ENCODE measurements around the gene ZNF180. TPM values are rescaled to one million over a fixed set of nuclear protein-coding genes. Genes with fewer than 3 reads are reported as not detected.
"Not testable (repeated sequence)": the region's sequence is repeated elsewhere in the genome, so short reads cannot be mapped to it uniquely, and the experiment has no call there.

The ZNF180 gene
- total RNA-seq, 1 experiment from 2014 or later = 4.4 TPM

DNA sequence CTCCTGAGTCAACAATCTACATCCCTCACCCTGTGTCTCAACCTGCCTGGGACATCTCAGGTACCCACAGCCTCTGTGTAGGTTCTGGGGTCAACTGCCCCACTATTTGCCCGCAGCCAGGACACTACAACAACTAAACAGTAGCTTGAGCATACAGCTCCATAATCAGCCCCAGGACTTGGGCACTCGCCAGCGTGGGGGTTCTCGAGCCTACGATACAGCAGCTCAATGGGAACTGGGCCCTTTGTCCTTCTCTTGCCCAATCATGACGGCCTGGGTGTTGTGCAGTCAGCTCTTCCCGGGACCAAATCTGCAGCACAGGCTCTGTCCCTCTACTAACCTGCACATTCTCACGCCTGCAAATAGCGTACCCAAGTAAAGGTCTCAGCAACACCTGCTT lies 1.3 kb downstream of the ZNF180 start:
- BruUV-seq (replicated peaks) = no TSS peak
- ChIA-PET POLR2A (no interaction called here), CTCF (no interaction called here)
- DNase-seq (ENCODE audit: unreplicated experiment) = no peak
- peaks cover 51% of the 10 kb centered on the region for H3K36me3 Mint-ChIP-seq (ENCODE audit: insufficient read depth, unreplicated experiment)
- H3K9me3 Mint-ChIP-seq (ENCODE audit: unreplicated experiment) = peaks cover 25% of the 10 kb centered on the region
- peaks cover 19% of the 10 kb centered on the region for H3K4me1 Mint-ChIP-seq (ENCODE audit: insufficient read depth, unreplicated experiment)
- intact Hi-C loops (cut with micrococcal nuclease) = no loop called here
- TF ChIP-seq, protein P1, sequence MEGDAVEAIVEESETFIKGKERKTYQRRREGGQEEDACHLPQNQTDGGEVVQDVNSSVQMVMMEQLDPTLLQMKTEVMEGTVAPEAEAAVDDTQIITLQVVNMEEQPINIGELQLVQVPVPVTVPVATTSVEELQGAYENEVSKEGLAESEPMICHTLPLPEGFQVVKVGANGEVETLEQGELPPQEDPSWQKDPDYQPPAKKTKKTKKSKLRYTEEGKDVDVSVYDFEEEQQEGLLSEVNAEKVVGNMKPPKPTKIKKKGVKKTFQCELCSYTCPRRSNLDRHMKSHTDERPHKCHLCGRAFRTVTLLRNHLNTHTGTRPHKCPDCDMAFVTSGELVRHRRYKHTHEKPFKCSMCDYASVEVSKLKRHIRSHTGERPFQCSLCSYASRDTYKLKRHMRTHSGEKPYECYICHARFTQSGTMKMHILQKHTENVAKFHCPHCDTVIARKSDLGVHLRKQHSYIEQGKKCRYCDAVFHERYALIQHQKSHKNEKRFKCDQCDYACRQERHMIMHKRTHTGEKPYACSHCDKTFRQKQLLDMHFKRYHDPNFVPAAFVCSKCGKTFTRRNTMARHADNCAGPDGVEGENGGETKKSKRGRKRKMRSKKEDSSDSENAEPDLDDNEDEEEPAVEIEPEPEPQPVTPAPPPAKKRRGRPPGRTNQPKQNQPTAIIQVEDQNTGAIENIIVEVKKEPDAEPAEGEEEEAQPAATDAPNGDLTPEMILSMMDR (IDR thresholded peaks at IDR 0.05; ENCODE audit: unreplicated experiment) = no peak
- H3K4me3 Mint-ChIP-seq (ENCODE audit: unreplicated experiment) = peak overlapping the region; percentile 97
- no peak overlapping the region for H3K27ac Mint-ChIP-seq (ENCODE audit: low read depth, unreplicated experiment)
- H3K27me3 Mint-ChIP-seq (ENCODE audit: insufficient read depth, unreplicated experiment) = no peaks in the 10 kb centered on the region

DNA sequence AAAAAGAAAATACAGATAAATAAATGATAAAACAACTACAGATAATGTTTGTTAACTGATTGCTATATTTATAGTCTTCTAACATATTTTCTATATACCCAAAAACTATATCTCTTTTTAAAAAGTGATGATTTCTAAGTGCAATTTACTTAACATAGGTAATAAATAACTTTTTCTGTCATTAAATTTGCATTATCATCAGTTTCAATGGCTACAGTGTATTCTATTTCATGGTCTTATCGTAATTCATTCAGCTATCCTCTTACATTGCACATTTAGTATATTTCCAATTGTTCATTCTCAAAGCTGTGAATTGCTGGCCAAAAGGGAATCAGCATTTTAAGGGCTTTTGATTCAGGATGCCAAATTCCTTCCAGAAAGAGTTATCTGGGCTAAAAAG lies 3.6 kb downstream of the ZNF180 start:
- CTCF ChIA-PET = no interaction called here
- TF ChIP-seq, protein P1 (IDR thresholded peaks at IDR 0.05; ENCODE audit: unreplicated experiment) = no peak
- BruUV-seq (replicated peaks) = no TSS peak
- no peak for DNase-seq (ENCODE audit: unreplicated experiment)
- peaks cover 19% of the 10 kb centered on the region for H3K4me1 Mint-ChIP-seq (ENCODE audit: insufficient read depth, unreplicated experiment)
- POLR2A ChIA-PET = no interaction called here
- H3K27ac Mint-ChIP-seq (ENCODE audit: low read depth, unreplicated experiment) = no peak overlapping the region
- H3K36me3 Mint-ChIP-seq (ENCODE audit: insufficient read depth, unreplicated experiment) = peaks cover 68% of the 10 kb centered on the region
- intact Hi-C loops (cut with micrococcal nuclease) = no loop called here
- H3K4me3 Mint-ChIP-seq (ENCODE audit: unreplicated experiment) = no peak overlapping the region
- no peaks in the 10 kb centered on the region for H3K27me3 Mint-ChIP-seq (ENCODE audit: insufficient read depth, unreplicated experiment)
- peaks cover 34% of the 10 kb centered on the region for H3K9me3 Mint-ChIP-seq (ENCODE audit: unreplicated experiment)

- Mint-ChIP-seq H3K27me3 (ENCODE audit: insufficient read depth, unreplicated experiment) (no peaks in the 10 kb centered on the region), H3K27ac (ENCODE audit: low read depth, unreplicated experiment) (no peak overlapping the region), H3K36me3 (ENCODE audit: insufficient read depth, unreplicated experiment) (peaks cover 78% of the 10 kb centered on the region), H3K9me3 (ENCODE audit: unreplicated experiment) (peaks cover 29% of the 10 kb centered on the region), H3K4me1 (ENCODE audit: insufficient read depth, unreplicated experiment) (no peaks in the 10 kb centered on the region), H3K4me3 (ENCODE audit: unreplicated experiment) (no peak overlapping the region)
- CTCF ChIA-PET = interaction anchor here (0.8 kb wide), 1 partner anchor 67 kb away, joined by 3 read pairs; no protein-coding TSS in a partner anchor
- peak; percentile 31 for DNase-seq (ENCODE audit: unreplicated experiment)
- intact Hi-C loops (cut with micrococcal nuclease) = no loop called here
- no TSS peak for BruUV-seq (replicated peaks)
- POLR2A ChIA-PET = interaction anchor here (1.5 kb wide), 1 partner anchor 264 kb away, joined by 4 read pairs; the partner anchor contains the start of gene ZNF227
- TF ChIP-seq, protein P1 (IDR thresholded peaks at IDR 0.05; ENCODE audit: unreplicated experiment) = no peak
These were observed 23.5 kb downstream of the ZNF180 start for GRCh38 chr19:44476559-44477408.

DNA sequence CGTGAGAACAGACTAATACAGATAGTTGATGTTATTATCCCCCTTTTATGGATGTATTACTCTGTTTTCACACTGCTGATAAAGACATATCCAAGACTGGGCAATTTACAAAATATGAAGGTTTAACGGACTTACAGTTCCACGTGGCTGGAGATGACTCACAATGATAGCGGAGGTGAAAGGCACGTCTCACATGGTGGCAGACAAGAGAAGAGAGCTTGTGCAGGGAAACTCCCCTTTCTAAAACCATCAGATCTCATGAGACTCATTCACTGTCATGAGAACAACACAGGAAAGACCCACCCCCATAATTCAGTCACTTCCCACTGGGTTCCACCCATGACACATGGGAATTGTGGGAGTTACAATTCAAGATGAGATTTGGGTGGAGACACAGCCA lies 31.6 kb downstream of the ZNF180 start:
- H3K4me1 Mint-ChIP-seq (ENCODE audit: insufficient read depth, unreplicated experiment) = not testable (repeated sequence)
- peaks cover 61% of the 10 kb centered on the region for H3K9me3 Mint-ChIP-seq (ENCODE audit: unreplicated experiment)

GRCh38 chr19:44462600-44463286 lies 37.6 kb downstream of the ZNF180 start:
- POLR2A ChIA-PET = not testable (repeated sequence)

More for the DNA sequence above, 31.6 kb downstream of the ZNF180 start:
- H3K27me3 Mint-ChIP-seq (ENCODE audit: insufficient read depth, unreplicated experiment); H3K4me3 Mint-ChIP-seq (ENCODE audit: unreplicated experiment); intact Hi-C loops (cut with micrococcal nuclease); CTCF ChIA-PET; BruUV-seq (replicated peaks); H3K27ac Mint-ChIP-seq (ENCODE audit: low read depth, unreplicated experiment); DNase-seq (ENCODE audit: unreplicated experiment); POLR2A ChIA-PET: not testable (repeated sequence)
- H3K36me3 Mint-ChIP-seq (ENCODE audit: insufficient read depth, unreplicated experiment) = peaks cover 11% of the 10 kb centered on the region

GRCh38 chr19:44456016-44456415 lies 44.3 kb downstream of the ZNF180 start:
- intact Hi-C loops (cut with micrococcal nuclease); CTCF ChIA-PET; POLR2A ChIA-PET: not testable (repeated sequence)

More at GRCh38 chr19:44462600-44463286, 37.6 kb downstream of the ZNF180 start:
- BruUV-seq (replicated peaks); H3K27ac Mint-ChIP-seq (ENCODE audit: low read depth, unreplicated experiment); H3K36me3 Mint-ChIP-seq (ENCODE audit: insufficient read depth, unreplicated experiment); intact Hi-C loops (cut with micrococcal nuclease); H3K4me1 Mint-ChIP-seq (ENCODE audit: insufficient read depth, unreplicated experiment); H3K27me3 Mint-ChIP-seq (ENCODE audit: insufficient read depth, unreplicated experiment); CTCF ChIA-PET; H3K4me3 Mint-ChIP-seq (ENCODE audit: unreplicated experiment); DNase-seq (ENCODE audit: unreplicated experiment): not testable (repeated sequence)
- peaks cover 48% of the 10 kb centered on the region for H3K9me3 Mint-ChIP-seq (ENCODE audit: unreplicated experiment)

More at GRCh38 chr19:44456016-44456415, 44.3 kb downstream of the ZNF180 start:
- not testable (repeated sequence) for H3K27me3 Mint-ChIP-seq (ENCODE audit: insufficient read depth, unreplicated experiment); H3K36me3 Mint-ChIP-seq (ENCODE audit: insufficient read depth, unreplicated experiment); H3K4me1 Mint-ChIP-seq (ENCODE audit: insufficient read depth, unreplicated experiment); BruUV-seq (replicated peaks); DNase-seq (ENCODE audit: unreplicated experiment); H3K27ac Mint-ChIP-seq (ENCODE audit: low read depth, unreplicated experiment); H3K4me3 Mint-ChIP-seq (ENCODE audit: unreplicated experiment)
- H3K9me3 Mint-ChIP-seq (ENCODE audit: unreplicated experiment) = peaks cover 34% of the 10 kb centered on the region

Data from MCF 10A (cell line).